GM19025 (cell line): ENCODE results near the gene MRPS21.
A peak's percentile ranks its signal among the peaks of the same experiment; 100 is the strongest.

ENCODE experiments used
- ATAC-seq: cut with Tn5 transposase; IDR thresholded peaks from one replicate; pipeline ENCODE4 v1.9.1; 2021; ENCODE audit warnings: mild to moderate bottlenecking, low read depth, moderate library complexity; ENCODE audit not compliant: unreplicated experiment

MRPS21 gene

DNA sequence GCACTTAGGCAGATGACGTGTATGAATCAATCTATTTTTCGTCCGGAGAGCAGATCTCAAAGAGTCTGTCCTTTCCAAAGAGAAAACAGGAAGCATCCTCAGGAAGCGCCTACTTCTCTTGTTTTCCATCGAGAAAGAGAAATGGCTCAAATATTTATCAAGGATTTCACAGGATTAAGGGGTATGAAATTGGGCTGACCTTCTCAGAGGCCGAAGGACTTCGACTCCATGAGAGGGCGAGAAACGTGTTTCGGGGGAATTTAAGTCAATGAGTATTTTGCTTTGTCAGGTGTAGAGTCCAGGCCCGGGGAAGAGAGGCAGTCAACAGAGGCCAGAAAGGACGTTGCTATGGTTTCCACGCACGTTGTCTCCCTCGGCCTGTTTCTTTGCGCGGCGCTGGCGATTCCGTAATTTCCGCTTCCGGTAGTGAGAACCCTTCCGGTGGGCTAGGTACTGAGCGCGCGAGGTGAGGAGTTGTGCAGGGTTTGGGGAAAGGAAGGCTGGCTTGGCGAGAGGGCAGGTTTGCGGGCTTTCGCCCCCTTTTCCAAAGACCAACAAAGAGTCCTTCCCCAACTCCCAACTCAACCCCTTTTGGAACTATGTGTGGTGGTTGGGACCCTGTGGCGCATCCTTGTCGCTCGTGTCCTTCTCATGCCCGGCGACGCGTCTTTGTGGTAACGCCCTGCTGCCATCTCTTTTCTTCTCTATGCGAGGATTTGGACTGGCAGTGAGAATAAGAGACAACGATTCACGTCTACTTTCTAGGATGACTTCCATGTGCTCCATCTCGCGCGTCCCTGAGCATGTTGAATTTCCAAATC is at the start of gene MRPS21:
MRPS21 (plus strand) TSS at position 429 of the 821 bp plus-strand sequence. CDS start 506 bp downstream, outside the sequence.
- ATAC-seq, result peak; percentile 98

DNA sequence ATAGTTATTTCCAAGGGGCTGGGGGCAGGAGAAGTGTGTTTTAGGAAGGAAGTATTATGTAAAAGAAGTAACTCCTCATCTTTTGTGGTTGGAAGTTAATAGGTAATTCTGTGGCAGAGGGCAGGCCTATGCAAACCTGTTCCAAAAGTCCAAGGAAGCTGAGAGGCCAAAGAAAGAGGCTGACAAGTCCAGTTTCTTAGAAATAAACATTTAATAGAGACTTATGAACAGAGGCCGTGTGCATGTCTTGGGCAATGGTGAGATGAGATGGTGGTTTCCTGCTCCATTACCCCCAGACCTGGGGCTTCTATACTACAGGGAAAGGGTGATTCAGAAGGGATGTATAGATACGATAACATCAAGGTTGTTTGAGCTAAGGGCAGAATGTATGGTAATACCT is 43.7 kb upstream of the MRPS21 start:
- no peak for ATAC-seq

GRCh38 chr1:150256198-150256553 is 37.5 kb upstream of the MRPS21 start:
- no peak for ATAC-seq

- ATAC-seq, result no peak
Observed at GRCh38 chr1:150256554-150257341, 36.9 kb upstream of the MRPS21 start.

- no peak for ATAC-seq
Observed at GRCh38 chr1:150257624-150258585, 35.8 kb upstream of the MRPS21 start, which contains the start of gene CA14. CA14 (plus strand) TSS chr1:150257774; CDS start chr1:150258129, 355 bp downstream.

GRCh38 chr1:150259217-150259616 is 34.4 kb upstream of the MRPS21 start:
- ATAC-seq, result no peak

DNA sequence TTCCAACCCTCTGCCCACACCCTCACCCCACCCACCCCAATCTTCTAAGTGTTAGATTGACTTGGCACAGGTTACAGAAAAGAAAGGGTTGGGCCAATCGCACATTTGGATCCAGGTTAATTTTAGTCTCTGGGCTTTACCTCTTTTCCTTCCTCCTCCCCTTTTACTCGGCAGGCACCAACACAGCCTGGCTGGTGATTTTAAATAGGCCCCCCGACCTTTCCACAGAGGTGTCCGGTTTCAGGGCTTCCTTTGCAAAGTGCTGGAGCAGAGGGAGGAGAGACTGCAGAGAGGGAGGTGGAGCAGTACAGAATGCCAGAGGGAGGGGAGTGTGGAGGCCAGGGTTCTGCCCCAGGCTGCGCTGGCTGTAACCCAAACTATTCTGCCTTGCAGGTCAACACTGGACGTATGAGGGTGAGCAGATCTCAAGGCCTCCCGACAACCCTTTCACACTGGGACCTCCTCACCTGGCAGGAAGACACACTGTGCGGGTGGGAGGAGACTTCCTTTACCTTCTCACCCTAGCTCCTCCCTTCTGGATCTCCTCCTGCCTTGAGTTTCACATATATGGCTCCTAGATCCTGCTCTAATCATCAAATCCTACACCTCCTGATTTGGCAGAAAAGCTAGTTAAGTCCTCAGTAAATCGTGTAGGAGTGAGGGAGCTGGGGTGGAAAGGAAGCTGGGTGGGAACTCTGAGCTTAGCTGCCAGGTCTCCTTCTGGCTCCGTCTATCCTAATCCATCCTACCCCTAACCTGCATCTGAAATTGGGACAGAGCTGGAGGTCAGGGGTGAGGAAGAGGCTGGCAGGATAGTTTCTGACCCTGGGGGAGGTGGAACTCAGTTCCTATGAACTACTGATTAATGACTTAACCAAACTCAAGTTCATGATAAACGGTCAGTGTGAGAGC is 33.6 kb upstream of the MRPS21 start:
- no peak for ATAC-seq

- ATAC-seq, result no peak
Observed at GRCh38 chr1:150261367-150261766, 32.3 kb upstream of the MRPS21 start.

DNA sequence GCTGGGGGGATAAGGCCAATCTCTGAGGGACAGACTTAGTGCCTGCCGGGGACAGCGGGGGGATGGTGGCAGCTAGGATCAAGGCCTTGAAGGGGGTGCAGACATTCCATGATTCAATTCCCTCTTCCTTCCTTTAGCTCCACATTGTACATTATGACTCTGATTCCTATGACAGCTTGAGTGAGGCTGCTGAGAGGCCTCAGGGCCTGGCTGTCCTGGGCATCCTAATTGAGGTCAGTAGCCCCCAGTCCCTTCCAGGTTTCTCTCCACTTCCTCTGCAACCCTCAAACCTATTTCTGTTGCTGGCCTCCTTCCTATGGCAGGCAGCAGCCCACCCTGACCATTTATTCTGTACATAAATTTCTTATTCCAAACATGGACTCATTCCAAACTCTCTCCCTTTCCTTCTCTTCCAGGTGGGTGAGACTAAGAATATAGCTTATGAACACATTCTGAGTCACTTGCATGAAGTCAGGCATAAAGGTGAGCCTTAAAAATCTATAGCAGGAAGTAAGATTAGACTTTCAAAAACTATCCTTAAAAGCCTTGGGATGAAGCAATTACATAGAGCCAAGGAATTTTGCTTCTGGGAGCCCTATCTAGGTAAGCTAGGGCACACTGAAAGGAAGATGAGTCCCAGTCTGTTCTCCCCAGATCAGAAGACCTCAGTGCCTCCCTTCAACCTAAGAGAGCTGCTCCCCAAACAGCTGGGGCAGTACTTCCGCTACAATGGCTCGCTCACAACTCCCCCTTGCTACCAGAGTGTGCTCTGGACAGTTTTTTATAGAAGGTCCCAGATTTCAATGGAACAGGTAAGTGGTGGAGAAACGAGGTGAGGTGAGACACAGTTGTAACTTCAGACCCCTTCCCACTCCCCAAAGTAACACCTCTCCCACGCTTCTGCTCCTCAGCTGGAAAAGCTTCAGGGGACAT is 31.0 kb upstream of the MRPS21 start:
- ATAC-seq, result no peak

GRCh38 chr1:150263549-150263948 is 30.1 kb upstream of the MRPS21 start:
- ATAC-seq, result no peak

DNA sequence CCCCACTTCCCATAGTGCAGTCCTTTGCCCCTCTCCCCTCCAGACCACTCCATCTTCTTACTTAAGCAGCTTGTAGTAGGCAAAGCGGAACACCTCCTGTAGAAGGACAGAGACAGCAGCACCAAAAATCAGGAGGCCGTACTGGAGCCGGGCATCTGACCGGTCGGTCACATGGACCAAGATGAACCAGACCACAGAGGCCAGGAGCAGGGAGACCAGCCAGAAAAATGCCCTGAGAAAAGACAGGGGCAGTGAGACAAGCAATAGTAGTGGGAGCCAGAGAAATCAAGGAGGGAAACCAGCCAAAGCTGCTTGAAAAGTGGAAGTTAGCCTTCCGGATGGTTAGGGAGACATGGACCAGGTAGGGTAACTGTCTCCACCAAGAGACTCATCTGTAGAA is 25.8 kb upstream of the MRPS21 start:
- ATAC-seq, result no peak

GRCh38 chr1:150268340-150268704 is 25.3 kb upstream of the MRPS21 start:
- ATAC-seq, result no peak

- peak; percentile 75 for ATAC-seq
Observed at GRCh38 chr1:150268705-150269403, 24.8 kb upstream of the MRPS21 start, which contains the start of gene APH1A. APH1A (minus strand) TSS chr1:150269016; CDS start chr1:150268810, 206 bp downstream.

- ATAC-seq, result no peak
Observed at GRCh38 chr1:150269451-150269850, 24.2 kb upstream of the MRPS21 start.

DNA sequence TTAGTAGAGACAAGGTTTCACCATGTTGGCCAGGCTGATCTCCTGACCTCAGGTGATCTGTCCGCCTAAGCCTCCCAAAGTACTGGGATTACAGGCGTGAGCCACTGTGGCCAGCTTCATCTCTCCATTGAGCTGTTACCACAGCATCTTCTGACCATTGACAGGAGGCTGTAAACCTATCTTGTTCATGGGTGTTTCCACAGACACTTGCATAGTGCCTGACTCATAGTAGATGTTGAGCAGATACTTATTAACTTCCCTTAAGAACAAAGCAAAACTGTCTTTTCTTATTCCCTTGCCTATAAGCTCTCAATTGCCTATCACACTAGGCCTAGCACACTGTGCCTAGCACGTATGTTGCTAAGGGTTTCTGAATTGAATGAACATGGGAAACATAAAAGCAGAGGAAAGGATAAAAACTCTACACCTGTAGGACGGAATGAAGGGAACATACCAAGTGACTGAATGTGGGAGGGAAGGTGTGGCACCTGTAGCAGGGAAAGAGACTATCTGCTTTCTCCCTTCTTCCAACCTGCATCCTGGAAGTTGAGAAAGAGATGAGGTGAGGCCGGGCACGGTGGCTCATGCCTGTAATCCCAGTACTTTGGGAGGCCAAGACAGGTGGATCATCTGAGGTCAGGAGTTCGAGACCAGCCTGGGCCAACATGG is 22.2 kb upstream of the MRPS21 start:
- ATAC-seq, result no peak

DNA sequence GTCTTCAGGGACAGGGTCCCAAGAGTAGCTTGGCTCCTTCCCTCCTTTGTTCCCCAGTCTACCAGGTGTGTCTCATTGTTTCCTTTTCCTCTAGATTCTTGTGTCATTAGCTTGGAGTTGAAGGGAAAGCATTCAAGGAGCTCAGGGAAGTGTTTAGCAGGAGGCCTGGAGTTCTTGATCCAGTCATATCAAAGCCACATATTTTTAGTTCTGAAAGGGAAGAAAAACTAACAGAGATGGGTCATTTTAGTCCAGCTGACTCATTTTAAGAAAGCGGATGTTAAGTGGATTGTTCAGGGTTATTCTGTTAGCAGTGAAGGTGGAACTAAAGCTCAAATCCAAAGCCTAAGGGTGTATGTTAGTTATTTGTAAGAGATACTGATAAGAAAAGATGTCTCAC is 20.4 kb upstream of the MRPS21 start:
- ATAC-seq, result no peak

- no peak for ATAC-seq
Observed at GRCh38 chr1:150280138-150280707, 13.4 kb upstream of the MRPS21 start.
